ENCODE data around the gene IQSEC2.

The IQSEC2 gene

DNA sequence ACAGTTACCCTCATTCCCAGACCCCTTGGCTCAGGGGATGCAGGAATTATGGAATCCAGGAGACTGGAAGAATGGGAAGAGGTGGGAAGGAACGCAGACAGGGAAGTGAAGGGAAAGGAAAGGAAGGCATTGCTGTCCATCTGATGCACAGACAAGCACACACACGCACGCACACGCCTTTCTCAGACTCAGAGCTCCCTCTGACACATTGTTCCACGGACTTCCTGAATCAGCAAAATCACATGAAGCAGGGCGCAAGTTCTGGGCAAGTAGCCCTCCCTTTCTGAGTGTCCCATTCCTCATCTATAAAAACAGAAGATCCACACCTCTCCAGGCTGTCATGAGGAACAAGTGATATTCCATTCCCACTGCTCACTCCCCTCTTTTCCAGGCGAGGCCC is 13.2 kb downstream of the IQSEC2 start:
- DNase-seq (ENCODE audit: low spot score): no peak

DNA sequence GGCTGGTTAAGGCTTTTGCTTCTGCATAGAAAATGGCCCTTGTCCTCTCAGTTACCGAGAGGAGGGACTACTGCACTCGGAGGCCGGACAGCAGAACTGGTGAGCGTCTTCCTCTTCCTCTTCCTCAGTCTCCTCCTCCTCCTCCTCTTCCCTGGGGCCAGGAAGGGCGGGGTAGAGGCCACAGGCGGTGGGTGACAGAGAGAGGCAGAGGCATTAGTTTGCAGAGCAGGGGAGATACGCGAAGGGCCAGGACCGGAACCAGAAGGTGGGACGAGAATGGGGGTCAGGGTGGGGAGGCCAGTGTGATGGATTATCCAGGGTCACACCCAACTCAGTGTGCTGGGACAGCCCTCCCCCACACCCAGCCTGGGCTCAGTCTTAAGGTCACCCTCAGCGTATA is 14.5 kb downstream of the IQSEC2 start:
- no peak for DNase-seq (ENCODE audit: low spot score)

DNA sequence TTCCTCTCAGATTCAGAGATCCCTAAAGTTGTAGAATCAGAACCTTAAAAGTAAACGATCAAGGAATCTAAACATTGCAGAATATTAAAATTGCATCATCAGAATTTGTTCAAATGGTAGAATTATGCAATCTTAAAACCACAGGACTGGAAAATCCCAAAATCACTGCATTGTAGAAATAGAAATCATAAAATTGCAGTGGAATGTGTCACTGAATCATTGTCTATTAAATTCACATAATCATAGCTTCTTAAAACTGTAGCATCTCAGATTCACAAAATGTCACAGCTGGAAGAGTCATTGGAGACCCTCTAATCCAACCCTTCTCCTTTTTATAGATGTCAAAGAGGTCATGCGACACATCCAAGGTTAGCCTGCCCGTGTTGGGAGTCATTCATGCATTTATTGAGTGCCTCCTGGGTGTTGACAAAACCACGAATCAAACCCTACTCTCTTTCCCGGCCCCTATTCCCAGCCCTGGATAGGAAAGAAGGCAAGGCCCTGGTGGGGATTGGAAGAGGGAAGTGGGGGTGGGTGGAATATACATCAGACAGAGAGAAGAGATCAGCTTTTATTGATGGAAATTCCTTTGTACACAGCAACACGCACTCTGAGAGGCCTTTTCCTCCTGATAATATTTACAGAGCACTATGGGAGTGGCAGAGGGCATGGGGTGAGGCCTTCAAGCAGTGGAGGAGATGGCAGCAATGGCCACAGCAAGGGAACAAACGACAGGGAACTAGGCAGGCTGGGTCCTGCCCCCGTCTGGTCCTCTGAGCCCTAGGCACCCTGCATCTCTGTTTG is 15.4 kb downstream of the IQSEC2 start:
- DNase-seq (ENCODE audit: low spot score): no peak

DNA sequence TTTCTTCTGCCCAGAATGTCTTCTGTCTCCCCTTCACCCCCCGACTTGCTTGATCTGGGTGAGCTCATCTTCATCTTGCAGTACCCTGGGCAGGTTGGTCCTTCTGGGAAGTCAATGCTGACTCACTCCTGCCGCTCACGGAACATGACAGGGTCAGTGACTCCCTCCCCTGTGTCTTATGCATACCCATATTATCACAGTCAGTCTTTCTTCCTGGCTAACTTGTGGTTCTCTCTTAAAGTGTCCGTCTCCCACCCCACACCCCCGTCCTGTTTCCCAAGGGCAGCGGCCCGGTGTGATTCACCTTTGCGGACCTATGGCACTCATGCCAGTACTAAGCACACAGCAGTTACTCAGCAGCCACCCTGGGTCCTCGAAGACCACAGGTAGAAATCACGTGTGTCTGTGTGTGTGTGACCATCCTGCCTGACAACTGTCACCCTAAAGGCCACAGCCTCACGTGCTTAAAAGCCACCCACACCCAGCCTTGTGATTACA is 17.7 kb downstream of the IQSEC2 start:
- no peak for DNase-seq (ENCODE audit: low spot score)

DNA sequence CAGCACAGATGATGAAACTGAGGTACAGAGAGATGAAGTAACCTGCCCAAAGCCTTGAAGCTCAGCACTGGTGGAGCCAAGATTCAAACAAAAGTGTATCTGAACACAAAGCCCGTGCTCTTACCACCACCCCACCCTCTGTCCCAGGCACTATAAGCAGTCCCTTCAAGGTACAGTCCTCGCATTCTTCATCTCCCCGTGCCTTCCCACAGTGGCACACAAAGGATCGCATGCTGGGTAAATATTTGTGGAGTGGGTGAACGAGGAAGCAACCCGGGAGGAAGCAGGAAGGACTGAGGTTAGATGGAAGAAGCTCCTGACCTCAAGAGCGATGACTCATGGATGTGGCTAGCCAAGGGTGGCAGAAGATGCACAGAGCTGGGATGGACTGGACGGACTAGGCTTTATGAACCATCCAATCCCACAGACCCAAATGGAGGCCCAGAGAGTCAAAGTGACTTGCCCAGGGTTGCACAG is 18.4 kb downstream of the IQSEC2 start:
- DNase-seq (ENCODE audit: low spot score): no peak

DNA sequence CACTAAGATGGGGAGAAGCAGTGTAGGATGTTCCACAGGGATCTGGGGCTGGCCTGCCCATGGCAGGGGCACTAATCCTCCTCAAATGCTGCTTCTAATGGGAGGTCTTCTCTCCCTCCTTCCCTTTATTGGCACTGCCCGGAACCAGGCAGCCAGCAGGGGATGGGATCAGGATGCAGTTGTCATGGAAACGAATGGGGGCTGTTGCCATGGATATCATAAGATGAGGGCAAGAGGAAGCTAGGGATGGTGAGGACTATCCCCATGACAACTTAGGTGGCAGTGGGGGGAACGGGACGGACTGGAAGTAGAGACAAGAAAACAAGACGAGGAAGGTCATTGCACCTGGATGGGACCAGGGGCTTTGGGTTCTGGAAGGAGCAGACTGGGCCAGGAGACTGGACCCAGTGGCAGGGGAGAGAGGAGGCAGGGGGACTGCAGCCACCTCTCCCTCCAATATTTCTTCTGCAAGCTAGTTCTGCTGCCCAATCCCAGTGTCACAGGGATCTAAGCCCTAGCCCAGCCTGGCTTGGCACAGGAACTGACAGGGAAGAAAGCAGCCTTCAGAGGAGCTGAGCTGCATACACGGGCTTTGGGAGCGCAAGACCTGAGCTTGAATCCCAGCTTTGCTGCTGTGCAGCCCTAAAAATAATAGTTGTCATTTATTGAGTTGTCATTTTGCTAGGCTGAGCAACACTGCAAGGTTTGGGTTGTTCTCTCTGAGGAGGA is 19.0 kb downstream of the IQSEC2 start:
- no peak for DNase-seq (ENCODE audit: low spot score)

DNA sequence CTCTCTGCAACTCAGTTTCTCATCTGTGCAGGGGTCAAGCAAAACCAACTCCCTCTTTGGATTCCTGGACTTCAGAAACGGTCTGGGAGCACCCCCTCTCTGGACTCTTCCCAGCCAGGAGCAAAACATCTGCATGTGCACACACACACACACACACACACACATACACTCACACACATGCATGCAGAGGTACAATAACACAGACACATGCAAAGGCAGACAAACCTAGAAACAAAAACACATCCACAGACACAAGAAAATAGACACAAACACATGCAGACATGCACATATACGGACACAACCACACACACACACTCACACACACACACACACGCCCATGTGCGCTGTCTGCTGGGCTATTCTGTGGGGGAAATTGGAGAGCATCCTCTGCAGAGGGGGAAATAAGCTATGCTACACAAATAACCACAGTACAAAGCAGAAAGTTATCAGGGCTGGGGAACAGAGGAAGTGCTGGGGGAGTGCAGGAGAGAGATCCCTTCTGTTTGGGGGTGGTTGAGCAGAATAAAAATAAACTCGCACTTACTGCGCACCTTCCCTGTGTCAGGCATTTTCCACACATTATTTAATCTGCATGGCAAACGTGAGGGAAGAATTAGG is 19.9 kb downstream of the IQSEC2 start:
- DNase-seq (ENCODE audit: low spot score): no peak

DNA sequence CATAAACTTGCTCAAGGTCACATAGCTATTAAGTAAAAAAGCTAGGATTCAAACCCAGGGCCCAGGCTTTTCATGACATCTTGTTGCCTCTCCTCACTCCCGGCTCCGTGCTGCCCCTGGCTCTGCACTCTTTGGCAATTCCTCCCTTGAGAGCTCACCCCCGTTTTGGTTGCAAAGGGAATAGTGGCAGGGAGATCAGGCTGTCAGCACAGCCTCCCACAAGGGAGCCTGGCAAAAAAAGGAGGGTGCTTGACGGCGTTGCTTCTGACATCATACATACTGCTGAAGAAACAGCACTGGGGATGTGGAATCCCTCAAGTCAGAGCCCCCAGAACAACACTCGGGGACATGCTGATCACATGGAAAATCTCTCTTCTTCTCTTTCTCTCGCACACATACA is 20.5 kb downstream of the IQSEC2 start:
- DNase-seq (ENCODE audit: low spot score): no peak

DNA sequence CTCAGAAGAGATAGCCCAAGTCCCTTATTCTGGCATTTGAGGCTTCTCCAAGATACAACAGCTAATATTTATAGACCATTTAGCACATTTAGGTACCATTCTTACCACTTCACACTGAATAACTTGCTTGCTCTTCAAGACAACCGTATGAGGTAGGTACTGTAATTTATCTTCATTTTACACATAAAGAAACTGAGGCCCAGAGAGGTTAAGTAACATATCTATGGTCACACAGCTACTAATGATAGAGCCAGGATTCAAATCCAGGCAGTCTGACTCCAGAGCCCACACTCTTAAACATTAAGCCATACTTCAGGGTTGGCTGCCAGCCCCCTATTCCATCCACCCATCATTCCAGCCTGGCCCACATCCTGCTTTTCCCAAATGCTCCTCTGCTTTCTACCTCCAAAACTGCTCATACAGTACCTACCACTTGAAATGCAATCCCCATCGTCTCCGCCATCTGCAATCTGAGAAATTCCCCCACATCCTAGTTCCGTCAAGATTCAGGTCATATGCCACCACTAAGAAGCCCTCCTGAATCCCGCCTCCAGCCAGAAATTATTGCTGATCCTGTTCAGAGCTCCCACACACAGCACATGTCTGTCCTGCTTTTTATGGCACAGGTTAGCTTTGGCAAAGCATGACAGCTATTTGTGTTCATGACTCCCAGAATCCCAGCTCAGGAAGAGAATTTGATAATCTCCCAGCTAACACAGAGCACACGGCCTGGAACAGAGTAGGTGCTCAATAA is 23.5 kb downstream of the IQSEC2 start:
- DNase-seq (ENCODE audit: low spot score): no peak

DNA sequence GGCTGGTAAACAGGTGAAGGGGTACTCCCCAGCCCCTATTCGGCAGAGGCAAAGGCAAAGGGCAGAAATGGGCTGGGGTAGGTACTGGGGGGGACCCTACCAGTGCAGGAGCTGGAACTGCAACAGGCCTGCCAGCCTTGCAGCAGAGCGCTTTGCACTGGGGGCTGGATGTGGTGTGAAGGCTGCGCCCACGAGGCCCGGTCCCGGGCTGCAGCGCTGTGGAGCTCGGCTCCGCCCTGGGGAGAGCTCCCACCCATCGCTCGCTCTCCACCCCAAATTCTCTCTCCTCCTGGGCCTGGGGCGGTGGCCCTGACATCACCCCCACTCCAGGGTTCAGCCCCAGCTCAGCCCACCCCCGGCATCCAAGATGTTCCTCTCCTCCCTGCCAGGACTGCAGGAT is 24.2 kb downstream of the IQSEC2 start:
- DNase-seq (ENCODE audit: low spot score): no peak

DNA sequence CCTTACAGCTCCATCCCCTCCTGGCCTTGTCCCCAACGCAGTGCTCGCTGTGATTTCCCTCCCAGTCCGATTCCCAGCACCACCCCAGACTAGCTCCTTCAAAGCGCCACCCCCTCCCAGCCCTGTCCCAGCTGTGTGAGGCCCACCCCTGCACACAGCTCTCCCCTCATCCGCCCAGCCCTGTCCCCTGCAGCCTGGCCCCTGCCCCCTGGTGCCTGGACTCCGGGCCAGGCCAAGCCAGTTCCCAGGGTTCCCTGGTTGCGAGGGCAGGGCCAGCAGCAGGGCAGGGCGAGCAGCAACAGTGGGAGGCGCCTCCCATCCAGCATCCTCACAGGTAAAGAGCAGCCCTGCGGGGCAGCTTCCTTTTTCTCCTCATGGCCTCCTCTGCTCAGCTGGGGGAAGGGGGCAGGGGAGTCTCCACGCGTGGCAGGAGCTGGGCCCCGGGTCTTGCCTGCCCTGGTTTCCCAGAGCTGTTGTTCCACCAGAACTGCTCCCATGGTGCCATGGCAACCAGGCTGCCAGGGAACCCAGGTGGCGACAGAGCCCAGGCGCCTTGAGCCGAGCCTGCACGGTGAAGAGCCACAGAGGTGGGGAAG is 24.8 kb downstream of the IQSEC2 start:
- no peak for DNase-seq (ENCODE audit: low spot score)

DNA sequence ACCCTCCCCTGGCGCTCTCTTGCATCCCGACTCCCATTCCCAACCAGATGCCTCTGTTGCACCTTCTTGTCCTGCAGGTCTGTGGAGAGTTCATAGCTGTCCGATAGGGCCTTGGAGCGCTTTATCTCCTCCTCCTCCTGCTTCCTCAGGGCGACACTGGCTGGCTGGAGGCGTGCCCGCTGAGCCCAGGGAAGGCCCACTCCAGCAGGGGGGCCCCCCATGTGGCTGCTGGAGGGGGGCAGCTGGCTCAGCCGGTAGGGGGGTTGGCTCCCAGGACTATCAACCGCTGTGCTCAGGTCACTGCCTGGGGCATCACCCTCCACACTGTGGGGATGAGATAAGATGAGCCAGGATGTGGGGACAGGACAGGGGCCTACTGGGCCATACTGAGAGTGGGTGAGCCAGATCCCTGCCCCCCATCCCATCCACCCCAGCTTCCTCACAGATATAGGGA is 25.6 kb downstream of the IQSEC2 start:
- no peak for DNase-seq (ENCODE audit: low spot score)

DNA sequence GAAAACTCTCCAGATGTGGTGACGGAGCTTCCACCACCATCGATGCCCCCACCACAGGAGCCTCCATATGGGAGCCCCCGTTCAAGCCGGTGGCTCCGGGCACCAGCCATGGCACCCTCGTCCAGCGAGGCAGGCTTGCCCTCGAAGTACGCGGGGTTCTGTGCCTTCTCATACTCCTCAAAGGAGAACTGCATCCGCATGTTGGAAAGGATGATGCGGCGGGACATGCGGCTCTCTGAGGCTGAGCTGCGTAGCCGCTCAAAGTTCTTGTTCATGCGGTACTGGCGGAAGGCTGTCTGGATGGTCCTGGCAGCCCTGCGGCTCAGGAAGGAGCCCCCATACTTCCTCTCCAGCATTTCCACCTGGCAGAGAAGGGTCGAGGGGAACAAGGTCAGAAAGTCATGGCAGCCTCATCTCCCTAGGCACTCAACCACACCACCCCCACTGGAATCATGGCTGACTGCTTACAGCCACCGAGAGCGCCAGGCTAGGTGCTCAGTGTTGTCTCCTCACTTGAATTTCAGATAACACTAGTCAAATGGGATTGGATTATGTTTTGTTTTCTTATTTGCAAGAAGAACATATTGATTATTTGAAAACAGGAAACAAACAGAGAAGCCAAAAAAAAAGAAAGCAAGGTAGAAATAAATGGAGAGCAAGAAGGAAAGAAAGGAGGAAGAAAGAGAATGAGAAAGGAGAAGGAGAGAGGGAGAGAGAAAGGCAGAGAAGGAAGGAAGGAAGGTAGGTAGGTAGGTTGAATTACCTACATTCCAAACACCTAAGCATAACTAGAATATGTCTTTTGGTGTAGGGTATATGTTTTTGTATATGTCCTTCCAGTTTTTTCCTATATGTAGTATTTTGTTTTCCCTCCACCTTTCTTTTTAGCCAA is 26.6 kb downstream of the IQSEC2 start:
- no peak for DNase-seq (ENCODE audit: low spot score)

DNA sequence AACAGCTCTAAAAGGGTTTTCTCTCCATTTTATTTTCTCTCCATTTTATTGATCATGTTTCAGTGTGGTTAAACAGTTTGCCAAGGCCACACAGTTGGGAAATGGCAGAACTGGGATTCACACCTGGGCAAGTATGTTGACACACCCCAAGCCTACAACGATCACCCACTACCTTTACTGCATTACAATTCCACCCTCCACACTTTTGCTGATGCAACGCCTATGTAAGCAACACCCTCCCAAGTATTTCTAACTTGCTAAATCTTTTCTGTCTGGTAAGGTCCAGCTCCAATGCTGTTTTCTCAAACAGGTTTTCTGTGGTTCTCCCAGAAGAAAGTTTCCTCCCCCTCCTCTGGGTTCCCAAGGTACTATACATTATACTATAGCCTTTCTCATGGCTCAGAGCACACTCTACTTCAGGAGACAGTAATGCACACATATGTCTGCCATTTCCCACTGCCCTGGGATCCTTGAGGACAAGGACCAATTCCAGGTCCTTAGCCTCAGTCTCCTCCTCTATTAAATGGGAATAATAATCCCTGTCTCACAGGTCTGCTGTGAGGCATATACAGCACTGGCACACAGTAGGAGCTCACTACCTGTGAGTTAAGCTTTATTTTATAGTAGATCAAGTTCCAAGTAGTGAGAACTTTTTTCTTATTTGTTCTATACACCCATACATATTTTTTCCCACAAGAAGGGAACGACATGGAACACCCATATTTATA is 27.9 kb downstream of the IQSEC2 start:
- no peak for DNase-seq (ENCODE audit: low spot score)

DNA sequence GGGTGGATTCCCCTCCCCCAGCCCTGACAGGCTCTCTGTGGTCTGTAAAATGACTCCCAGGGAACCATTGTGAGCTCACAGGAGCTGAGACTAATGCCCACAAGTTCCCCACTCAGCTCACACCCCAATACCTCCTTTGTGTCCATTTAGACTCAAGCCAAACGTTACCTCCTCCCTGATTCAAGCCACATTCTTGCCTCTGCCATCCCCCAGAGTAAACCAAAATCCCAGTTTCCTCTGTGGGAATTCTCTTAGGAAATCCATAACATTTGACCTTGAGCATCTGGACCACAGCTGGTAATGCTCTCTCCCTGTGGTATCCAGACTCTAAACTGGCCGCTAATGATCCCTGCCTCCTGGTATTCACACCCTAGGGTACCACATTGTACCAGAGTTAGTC is 30.1 kb downstream of the IQSEC2 start:
- no peak for DNase-seq (ENCODE audit: low spot score)

DNA sequence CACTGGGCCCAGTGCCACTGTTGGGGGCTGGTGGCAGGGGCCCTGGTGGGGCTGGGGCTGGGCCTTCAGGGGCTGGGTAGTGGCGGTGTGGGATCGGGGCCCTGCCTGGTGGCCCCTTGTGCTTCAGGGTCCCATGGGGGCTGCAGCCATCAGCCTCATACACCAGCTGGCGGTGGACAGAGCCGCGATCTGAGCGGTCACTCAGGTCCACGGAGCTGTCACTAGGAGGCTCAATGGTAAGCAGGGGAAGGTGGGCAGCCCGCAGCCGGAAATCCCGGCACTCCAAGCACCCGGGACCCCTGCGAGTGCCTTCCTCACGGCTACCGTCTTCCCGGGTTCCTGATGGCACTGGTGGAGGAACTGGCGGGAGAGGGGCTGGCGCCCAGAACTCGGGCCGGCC is 30.8 kb downstream of the IQSEC2 start:
- no peak for DNase-seq (ENCODE audit: low spot score)

DNA sequence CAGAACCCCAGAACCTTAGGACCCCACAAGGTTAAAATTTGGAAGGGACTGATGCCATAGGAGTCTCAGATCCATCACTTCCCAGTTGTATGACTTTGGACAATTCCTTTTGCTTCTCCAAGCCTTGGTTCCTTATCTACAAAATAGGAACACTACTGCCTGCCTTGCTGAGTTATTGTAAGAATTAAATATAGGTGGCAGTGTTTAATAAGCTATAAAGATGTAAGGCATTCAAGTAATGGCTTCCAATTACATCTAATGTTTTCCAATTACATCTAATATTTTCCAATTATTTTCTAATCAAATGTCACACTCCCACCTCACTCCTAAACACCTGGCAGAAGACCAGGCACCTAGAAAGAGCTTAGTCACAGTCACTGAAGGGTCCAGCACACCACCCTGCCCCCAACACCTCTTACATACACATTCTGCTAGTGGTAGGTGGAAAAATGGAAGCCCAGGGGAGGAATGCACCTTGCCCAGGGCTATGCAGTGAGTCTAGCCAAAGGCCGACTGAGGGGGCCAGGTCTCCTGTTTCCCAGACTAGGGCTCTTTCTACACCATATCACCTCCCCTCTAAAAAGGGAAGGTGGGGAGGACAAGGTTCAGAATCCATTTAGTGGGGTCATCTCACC is 31.9 kb downstream of the IQSEC2 start:
- DNase-seq (ENCODE audit: low spot score): no peak

DNA sequence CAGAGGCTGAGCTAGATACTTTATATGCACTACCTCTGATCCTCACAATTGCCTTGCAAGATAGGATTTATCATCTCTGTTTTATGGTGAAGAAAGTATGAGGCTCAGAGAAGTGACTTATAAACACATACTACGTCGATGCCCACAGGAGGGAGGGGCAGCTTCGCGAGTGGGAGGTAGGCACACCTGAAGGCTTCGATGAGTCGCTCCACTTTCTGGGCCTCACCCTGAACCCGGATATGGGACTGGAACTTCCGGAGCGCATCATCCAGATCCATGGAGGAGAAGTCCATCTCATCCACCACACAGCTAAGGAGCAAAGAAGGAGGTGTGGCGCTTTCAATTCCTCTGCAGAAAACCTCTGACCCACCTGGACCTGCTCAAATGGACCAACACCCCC is 33.5 kb downstream of the IQSEC2 start:
- DNase-seq (ENCODE audit: low spot score): no peak

DNA sequence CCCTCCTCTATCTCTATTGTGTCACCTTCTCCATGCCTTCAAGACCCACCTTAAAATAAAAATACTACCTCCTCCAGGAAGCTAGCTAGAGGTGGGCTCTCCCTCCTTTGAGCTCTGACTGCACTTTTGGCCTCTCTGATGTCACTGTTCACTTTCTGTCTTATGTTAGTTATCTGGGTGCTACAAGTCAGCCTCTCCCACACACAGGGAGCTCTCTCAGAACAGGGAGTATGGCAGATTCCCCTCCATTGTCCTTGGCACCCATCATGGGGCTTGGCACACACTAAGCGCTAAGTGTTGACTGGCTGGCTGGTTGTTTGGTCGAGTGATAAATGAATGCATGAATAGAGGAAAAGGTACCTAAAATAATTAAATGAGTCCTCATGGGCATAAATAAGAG is 35.2 kb downstream of the IQSEC2 start:
- no peak for DNase-seq (ENCODE audit: low spot score)

All from kidney capillary endothelial cell (primary cell).